ENCODE data around the gene CERS6. TPM values are rescaled to one million over a fixed set of nuclear protein-coding genes. Genes with fewer than 3 reads are reported as not detected.

The CERS6 gene
- total and polyA plus RNA-seq, 2 donors from 2014 or later, result 9.4 to 18.8 TPM

DNA sequence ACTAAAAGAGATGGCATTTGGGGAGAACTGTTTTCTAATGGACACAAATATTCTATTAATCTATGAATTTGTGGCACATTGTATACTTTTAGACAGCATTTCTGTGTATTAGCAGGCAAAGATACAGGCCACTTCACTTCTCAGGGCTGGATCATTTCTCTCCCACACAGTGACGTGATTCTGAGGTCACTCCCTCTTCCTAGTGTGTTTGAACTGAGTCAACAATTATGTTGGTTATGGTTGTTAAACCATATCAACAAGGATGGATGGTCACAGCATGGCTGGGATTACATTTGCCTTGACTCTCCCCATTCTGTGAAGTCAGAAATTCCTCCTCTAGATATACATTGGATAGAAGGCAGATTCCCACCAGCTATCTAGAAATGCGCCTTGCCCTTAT, 358.0 kb downstream of the CERS6 start:
- no peaks in the 10 kb centered on the region for H3K36me3 ChIP-seq (ENCODE audit: control insufficient read depth in 2 of 3, insufficient read depth in 3 of 3, low read length in 3 of 3)
- H3K27me3 ChIP-seq (ENCODE audit: control insufficient read depth, insufficient read depth, low read length), result no peaks in the 10 kb centered on the region
- FAIRE-seq (no peak), DNase-seq (peak in 1 of 5 donors; percentile 42)
- H3K9me3 ChIP-seq (ENCODE audit: control insufficient read depth in 2 of 3, insufficient read depth in 1 of 3, low read length in 3 of 3), result no peaks in the 10 kb centered on the region
- TF ChIP-seq, protein P1, sequence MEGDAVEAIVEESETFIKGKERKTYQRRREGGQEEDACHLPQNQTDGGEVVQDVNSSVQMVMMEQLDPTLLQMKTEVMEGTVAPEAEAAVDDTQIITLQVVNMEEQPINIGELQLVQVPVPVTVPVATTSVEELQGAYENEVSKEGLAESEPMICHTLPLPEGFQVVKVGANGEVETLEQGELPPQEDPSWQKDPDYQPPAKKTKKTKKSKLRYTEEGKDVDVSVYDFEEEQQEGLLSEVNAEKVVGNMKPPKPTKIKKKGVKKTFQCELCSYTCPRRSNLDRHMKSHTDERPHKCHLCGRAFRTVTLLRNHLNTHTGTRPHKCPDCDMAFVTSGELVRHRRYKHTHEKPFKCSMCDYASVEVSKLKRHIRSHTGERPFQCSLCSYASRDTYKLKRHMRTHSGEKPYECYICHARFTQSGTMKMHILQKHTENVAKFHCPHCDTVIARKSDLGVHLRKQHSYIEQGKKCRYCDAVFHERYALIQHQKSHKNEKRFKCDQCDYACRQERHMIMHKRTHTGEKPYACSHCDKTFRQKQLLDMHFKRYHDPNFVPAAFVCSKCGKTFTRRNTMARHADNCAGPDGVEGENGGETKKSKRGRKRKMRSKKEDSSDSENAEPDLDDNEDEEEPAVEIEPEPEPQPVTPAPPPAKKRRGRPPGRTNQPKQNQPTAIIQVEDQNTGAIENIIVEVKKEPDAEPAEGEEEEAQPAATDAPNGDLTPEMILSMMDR (IDR thresholded peaks at IDR 0.05; ENCODE audit: borderline replicate concordance, extremely low read depth, insufficient read depth), result no peak
- peak overlapping the region in 1 of 2 donors; percentile 2 for H3K27ac ChIP-seq (ENCODE audit: low read depth in 2 of 2, low read length in 2 of 2)
- intact Hi-C loops (cut with DNase I), result no loop called here
- H3K4me1 ChIP-seq (ENCODE audit: control insufficient read depth in 2 of 3, insufficient read depth in 2 of 3, low read depth in 1 of 3, low read length in 3 of 3), result peaks cover 0 to 11% (median 4%) of the 10 kb centered on the region in 3 donors
- no peak overlapping the region for H3K9ac ChIP-seq (ENCODE audit: low read length in 3 of 3)
- no peak overlapping the region for H3K4me3 ChIP-seq (ENCODE audit: low read length in 3 of 3)

DNA sequence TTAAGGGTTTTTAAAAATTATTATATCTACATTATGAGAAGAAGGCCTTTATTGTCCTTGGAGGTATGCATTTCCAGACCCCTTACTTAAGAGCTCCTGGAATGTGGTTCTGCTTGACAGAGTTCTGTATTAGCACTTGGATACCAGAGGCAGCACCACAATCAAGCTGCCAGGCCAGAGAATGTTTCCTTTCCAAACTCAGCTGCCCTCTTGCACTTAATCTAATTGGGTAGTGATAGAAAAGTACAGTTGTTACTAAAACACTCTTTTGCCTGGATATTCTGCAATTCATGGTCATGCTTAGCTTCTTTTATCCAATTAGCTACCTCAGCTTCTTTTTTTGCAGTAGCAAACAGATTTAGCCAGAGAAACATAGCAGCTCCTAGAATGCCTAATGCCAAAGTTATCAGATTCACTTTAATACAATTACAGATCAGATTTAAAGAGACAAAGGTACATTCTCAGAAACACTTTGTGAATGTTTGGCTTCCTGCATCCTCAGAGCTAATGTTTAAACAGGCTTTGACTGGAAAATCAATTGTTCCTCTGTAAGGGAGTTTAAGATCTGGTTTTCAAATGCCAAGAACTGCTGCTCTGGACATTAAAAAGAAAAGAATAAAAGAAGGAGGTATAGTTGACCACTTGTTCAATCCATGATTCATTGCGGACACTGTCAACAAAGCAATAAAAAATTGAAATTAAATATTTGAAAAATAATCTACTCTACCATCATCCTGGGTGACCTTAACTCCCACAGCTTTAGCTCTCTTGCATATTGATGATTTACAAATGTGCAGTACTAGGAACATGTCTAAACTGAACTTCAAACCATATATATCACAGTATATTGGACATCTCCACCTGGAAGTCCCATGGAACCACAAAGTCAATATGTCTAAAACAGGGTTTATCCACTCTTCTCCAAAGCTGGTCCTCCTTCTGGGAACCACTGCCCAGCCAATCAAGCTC, 359.2 kb downstream of the CERS6 start:
- Histone ChIP-seq H3K9me3 (ENCODE audit: control insufficient read depth in 2 of 3, insufficient read depth in 1 of 3, low read length in 3 of 3) (no peaks in the 10 kb centered on the region), H3K9ac (ENCODE audit: low read length in 3 of 3) (no peak overlapping the region), H3K27ac (ENCODE audit: low read depth in 2 of 2, low read length in 2 of 2) (peak overlapping the region in 1 of 2 donors; percentile 4), H3K36me3 (ENCODE audit: control insufficient read depth in 2 of 3, insufficient read depth in 3 of 3, low read length in 3 of 3) (no peaks in the 10 kb centered on the region), H3K4me1 (ENCODE audit: control insufficient read depth in 2 of 3, insufficient read depth in 2 of 3, low read depth in 1 of 3, low read length in 3 of 3) (peaks cover 0 to 11% (median 4%) of the 10 kb centered on the region in 3 donors), H3K4me3 (ENCODE audit: low read length in 3 of 3) (no peak overlapping the region), H3K27me3 (ENCODE audit: control insufficient read depth, insufficient read depth, low read length) (no peaks in the 10 kb centered on the region)
- TF ChIP-seq, protein P1 (IDR thresholded peaks at IDR 0.05; ENCODE audit: borderline replicate concordance, extremely low read depth, insufficient read depth), result no peak
- DNase-seq (peak in 3 of 5 donors; percentile 32 to 73 (median 64)), FAIRE-seq (no peak)
- intact Hi-C loops (cut with DNase I), result no loop called here

DNA sequence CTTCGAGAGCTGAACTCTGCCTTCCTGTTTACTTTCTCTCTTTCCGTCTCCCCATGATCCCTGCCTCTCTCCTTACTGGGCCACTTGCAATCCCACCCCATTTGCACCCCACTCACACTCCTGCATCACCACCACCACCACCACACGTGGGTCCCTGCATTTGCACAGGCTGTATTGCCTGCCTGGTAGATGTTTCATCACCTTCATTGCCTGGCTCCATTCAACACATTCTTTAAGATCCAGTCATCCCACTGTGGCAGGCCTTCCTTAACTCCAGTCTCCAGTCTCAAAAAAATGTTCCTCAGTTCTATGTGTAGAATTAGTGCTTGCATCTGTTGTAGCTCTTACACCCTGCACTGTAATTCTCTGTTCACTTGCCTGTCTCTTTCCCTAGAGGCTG, 360.3 kb downstream of the CERS6 start:
- no peak overlapping the region for H3K27ac ChIP-seq (ENCODE audit: low read depth in 2 of 2, low read length in 2 of 2)
- H3K27me3 ChIP-seq (ENCODE audit: control insufficient read depth, insufficient read depth, low read length), result no peaks in the 10 kb centered on the region
- no peaks in the 10 kb centered on the region for H3K9me3 ChIP-seq (ENCODE audit: control insufficient read depth in 2 of 3, insufficient read depth in 1 of 3, low read length in 3 of 3)
- no peak overlapping the region for H3K9ac ChIP-seq (ENCODE audit: low read length in 3 of 3)
- H3K36me3 ChIP-seq (ENCODE audit: control insufficient read depth in 2 of 3, insufficient read depth in 3 of 3, low read length in 3 of 3), result no peaks in the 10 kb centered on the region
- TF ChIP-seq, protein P1 (IDR thresholded peaks at IDR 0.05; ENCODE audit: borderline replicate concordance, extremely low read depth, insufficient read depth), result no peak
- peaks cover 0 to 11% (median 4%) of the 10 kb centered on the region in 3 donors for H3K4me1 ChIP-seq (ENCODE audit: control insufficient read depth in 2 of 3, insufficient read depth in 2 of 3, low read depth in 1 of 3, low read length in 3 of 3)
- no peak for FAIRE-seq
- no peak for DNase-seq
- intact Hi-C loops (cut with DNase I), result no loop called here
- H3K4me3 ChIP-seq (ENCODE audit: low read length in 3 of 3), result no peak overlapping the region

Measured in kidney (tissue), 14 donors.